ENCODE data around the gene PPIL1. TPM values are rescaled to one million over a fixed set of nuclear protein-coding genes. Genes with fewer than 3 reads are reported as not detected.

The PPIL1 gene
- total and polyA plus RNA-seq, 2 of the 8 experiments (the other 6 are each of a cell fraction or from before 2014, with no cell fraction given), result 83.7 to 86.5 TPM

GRCh38 chr6:36856277-36856676, 18.3 kb downstream of the PPIL1 start:
- no peak for TF ChIP-seq BRCA1 (IDR thresholded peaks at IDR 0.05; ENCODE audit: low read depth, low read length)
- TF ChIP-seq TBP (IDR thresholded peaks at IDR 0.05; ENCODE audit: low read depth, low read length), result no peak
- TF ChIP-seq JUN (IDR thresholded peaks at IDR 0.05; ENCODE audit: low read depth, low read length), result no peak
- TF ChIP-seq POLR2AphosphoS5 (IDR thresholded peaks at IDR 0.05; ENCODE audit: low read depth, low read length), result no peak
- no peak for TF ChIP-seq CBX5 (IDR thresholded peaks at IDR 0.05; ENCODE audit: low read depth, low read length)
- no peak for TF ChIP-seq SIN3A (conservative IDR thresholded peaks at IDR 0.05 in 1 of 2, IDR thresholded peaks at IDR 0.05 in 1 of 2; ENCODE audit: low read depth in 1 of 2, low read length in 2 of 2)
- DNase-seq (ENCODE audit: low read depth in 1 of 2, low spot score in 2 of 2) (no peak), FAIRE-seq (no peak)
- Histone ChIP-seq H3K14ac (ENCODE audit: insufficient read length) (no peak overlapping the region), H4K5ac (ENCODE audit: insufficient read length, low read depth, low read length) (no peak overlapping the region), H3K4ac (replicated peaks; ENCODE audit: insufficient read length, low read depth, low read length) (no peak overlapping the region), H3K18ac (ENCODE audit: extremely low read depth, low read length) (no peak overlapping the region), H3K36me3 (ENCODE audit: control insufficient read depth in 2 of 4, insufficient read depth in 4 of 4, low read length in 3 of 4) (peaks cover 9 to 44% (median 18%) of the 10 kb centered on the region in 4 experiments; a peak in 7 of 8 replicates), H3K56ac (replicated peaks; ENCODE audit: insufficient read length, low read depth, low read length) (no peak overlapping the region), H3K79me1 (ENCODE audit: low read depth, low read length) (peaks cover 9% of the 10 kb centered on the region; the same call in 1 of the 2 replicates), H2BK15ac (ENCODE audit: low read length) (no peak overlapping the region), H3K9me3 (ENCODE audit: insufficient read depth in 2 of 2, low read depth in 1 of 2, low read length in 1 of 2) (peaks cover 0 to 3% of the 10 kb centered on the region in 2 experiments; a peak in 2 of 4 replicates), H2BK120ac (replicated peaks; ENCODE audit: low read depth, low read length) (no peak overlapping the region), H2AK5ac (ENCODE audit: low read depth, low read length) (no peak overlapping the region), H2BK12ac (ENCODE audit: low read depth, low read length) (no peak overlapping the region), H3K27me3 (replicated peaks in 1 of 4; ENCODE audit: control insufficient read depth in 3 of 4, extremely low read depth in 1 of 4, insufficient read depth in 3 of 4, low read length in 3 of 4) (no peaks in the 10 kb centered on the region), H4K91ac (replicated peaks; ENCODE audit: insufficient read length, low read length) (no peak overlapping the region), H3K23me2 (ENCODE audit: low read depth, low read length) (no peaks in the 10 kb centered on the region), H3K79me2 (ENCODE audit: control insufficient read depth in 1 of 2, insufficient read depth in 2 of 2, low read length in 2 of 2) (peaks cover 3 to 25% of the 10 kb centered on the region in 2 experiments; a peak in 2 of 4 replicates), H3K4me2 (ENCODE audit: insufficient read depth in 1 of 2, low read depth in 2 of 2, low read length in 2 of 2) (no peak overlapping the region), H2BK20ac (ENCODE audit: low read length) (no peak overlapping the region), H3K4me1 (replicated peaks in 1 of 4; ENCODE audit: control insufficient read depth in 3 of 4, insufficient read depth in 4 of 4, low read length in 3 of 4) (peaks cover 2 to 11% (median 4%) of the 10 kb centered on the region in 4 experiments; a peak in 5 of 7 replicates), H2AFZ (ENCODE audit: low read length) (no peak overlapping the region), H2BK5ac (ENCODE audit: low read depth, low read length) (no peak overlapping the region), H3K23ac (ENCODE audit: insufficient read length) (no peak overlapping the region), H4K20me1 (replicated peaks in 1 of 2; ENCODE audit: control insufficient read depth in 1 of 2, insufficient read depth in 2 of 2, low read length in 2 of 2) (no peaks in the 10 kb centered on the region), H3K4me3 (ENCODE audit: extremely low read depth in 1 of 4, insufficient read depth in 2 of 4, low read depth in 3 of 4, low read length in 4 of 4) (no peak overlapping the region), H3K27ac (ENCODE audit: low read depth, low read length) (no peak overlapping the region), H3K9ac (replicated peaks in 1 of 4; ENCODE audit: extremely low read depth in 1 of 4, low read depth in 3 of 4, low read length in 3 of 4) (no peak overlapping the region), H4K8ac (ENCODE audit: extremely low read depth, insufficient read depth, low read length) (no peak overlapping the region)
- 92% methylated on average over 8 of the region's 8 CpGs; no CpG with 5 or more reads in 1 of the 2 experiments for WGBS, 2 experiments (ENCODE audit: extremely low coverage in 1 of 2, insufficient coverage in 1 of 2, insufficient read length in 1 of 2, insufficient replicate concordance in 2 of 2, low coverage in 1 of 2, low lambda C conversion rate in 2 of 2, missing lambda C conversion rate in 1 of 2)
- POLR2A ChIA-PET (ENCODE audit: partially characterized antibody), result no interaction called here
- CTCF ChIA-PET (ENCODE audit: partially characterized antibody), result interaction anchor here (0.9 to 12.6 kb wide), 3 partner anchors 8 to 67 kb away, joined by 3 to 99 read pairs (median 14); no protein-coding TSS in a partner anchor
